CD14-positive monocyte (primary cell): Measurements from ENCODE around the gene COL6A1. TPM values are rescaled to one million over a fixed set of nuclear protein-coding genes. Genes with fewer than 3 reads are reported as not detected.
A peak's percentile ranks its signal among the peaks of the same experiment; 100 is the strongest.

Experiments used
- DNase-seq, 3 donors: peaks; one replicate each; pipeline ENCODE4 v3.0.0-alpha.2; 2011 to 2022
- H2AFZ ChIP-seq: 2 replicates; pipeline ENCODE4 v1.6.0; 2012; ENCODE audit warnings: mild to moderate bottlenecking, low read depth, low read length, inconsistent platforms; ENCODE audit not compliant: insufficient read depth, poor library complexity, severe bottlenecking
- H3K27ac ChIP-seq, 2 donors: 1 replicate in 1 of 2; 2 replicates in 1 of 2; pipeline ENCODE4 v1.5.1; 2012 to 2013; ENCODE audit warnings: low read length in 2 of 2, control low read depth in 1 of 2, inconsistent platforms in 1 of 2, low read depth in 1 of 2, mild to moderate bottlenecking in 1 of 2
- H3K27me3 ChIP-seq, 2 donors: one replicate each; pipeline versions ENCODE4 v1.6.0 to v1.6.1; 2011 to 2013; ENCODE audit warnings: low read length in 2 of 2; ENCODE audit not compliant: control insufficient read depth in 2 of 2, insufficient read depth in 2 of 2
- H3K36me3 ChIP-seq, 2 donors: replicated peaks in 1 of 2; 1 replicate in 1 of 2; 2 replicates in 1 of 2; pipeline versions ENCODE4 v1.5.1 to v1.6.1; 2012 to 2013; ENCODE audit warnings: low read length in 2 of 2, control low read depth in 1 of 2, inconsistent platforms in 1 of 2, mild to moderate bottlenecking in 1 of 2; ENCODE audit not compliant: insufficient read depth in 2 of 2, control insufficient read depth in 1 of 2
- H3K4me1 ChIP-seq, 2 donors: 1 replicate in 1 of 2; 2 replicates in 1 of 2; pipeline versions ENCODE4 v1.5.1 to v1.6.1; 2012 to 2013; ENCODE audit warnings: low read length in 2 of 2, control low read depth in 1 of 2, inconsistent platforms in 1 of 2, mild to moderate bottlenecking in 1 of 2, moderate library complexity in 1 of 2; ENCODE audit not compliant: insufficient read depth in 2 of 2, control insufficient read depth in 1 of 2
- H3K4me2 ChIP-seq: replicated peaks from 2 replicates; pipeline ENCODE3; 2012; ENCODE audit warnings: low read length, moderate library complexity, mild to moderate bottlenecking; ENCODE audit not compliant: poor library complexity, severe bottlenecking; ENCODE audit errors: extremely low read depth
- H3K4me3 ChIP-seq, 3 experiments: fragments of 200-600 bp in 1 of 3; sonication (generic) in 1 of 3; replicated peaks in 1 of 3; 1 replicate in 2 of 3; 2 replicates in 1 of 3; pipeline ENCODE4 v1.5.1; 2011 to 2013; ENCODE audit warnings: low read length in 3 of 3, mild to moderate bottlenecking in 3 of 3, control low read depth in 2 of 3, low read depth in 2 of 3, inconsistent platforms in 1 of 3, moderate library complexity in 1 of 3
- H3K79me2 ChIP-seq: 2 replicates; pipeline ENCODE4 v1.6.0; 2012; ENCODE audit warnings: mild to moderate bottlenecking, control low read depth, inconsistent platforms, low read length, moderate library complexity; ENCODE audit not compliant: insufficient read depth
- H3K9ac ChIP-seq: 2 replicates; pipeline ENCODE4 v1.6.0; 2017; ENCODE audit warnings: low read length, mild to moderate bottlenecking; ENCODE audit not compliant: insufficient read depth, poor library complexity, severe bottlenecking
- H3K9me3 ChIP-seq, 2 donors: replicated peaks in 1 of 2; 1 replicate in 1 of 2; 2 replicates in 1 of 2; pipeline versions ENCODE4 v1.5.1 to v1.6.1; 2012 to 2013; ENCODE audit warnings: low read length in 2 of 2, control low read depth in 1 of 2; ENCODE audit not compliant: control insufficient read depth in 1 of 2, insufficient read depth in 1 of 2
- H4K20me1 ChIP-seq: 2 replicates; pipeline ENCODE4 v1.6.0; 2012; ENCODE audit warnings: mild to moderate bottlenecking, low read length, control low read depth, moderate library complexity; ENCODE audit not compliant: insufficient read depth
- H3K27ac Mint-ChIP-seq, 7 donors: one replicate each; pipeline ENCODE4 v1.8.0; 2020; ENCODE audit warnings: mild to moderate bottlenecking in 7 of 7, mixed read lengths in 7 of 7, moderate library complexity in 6 of 7, inconsistent platforms in 2 of 7
- H3K27me3 Mint-ChIP-seq, 3 donors: one replicate each; pipeline ENCODE4 v1.8.0; 2021 to 2022; ENCODE audit warnings: low read depth in 3 of 3, mild to moderate bottlenecking in 3 of 3, mixed read lengths in 3 of 3, moderate library complexity in 3 of 3, inconsistent platforms in 1 of 3
- H3K36me3 Mint-ChIP-seq, 2 donors: one replicate each; pipeline ENCODE4 v1.8.0; 2020; ENCODE audit warnings: mixed read lengths in 2 of 2, inconsistent platforms in 1 of 2, mild to moderate bottlenecking in 1 of 2
- H3K4me1 Mint-ChIP-seq: one replicate; pipeline ENCODE4 v1.8.0; 2020; ENCODE audit warnings: mild to moderate bottlenecking, mixed read lengths
- H3K4me3 Mint-ChIP-seq, 2 donors: one replicate each; pipeline ENCODE4 v1.8.0; 2020; ENCODE audit warnings: mild to moderate bottlenecking in 2 of 2, mixed read lengths in 2 of 2, moderate library complexity in 1 of 2
- H3K9me3 Mint-ChIP-seq, 7 donors: one replicate each; pipeline ENCODE4 v1.8.0; 2020 to 2022; ENCODE audit warnings: mixed read lengths in 7 of 7, mild to moderate bottlenecking in 6 of 7, moderate library complexity in 6 of 7, inconsistent platforms in 2 of 7
- CTCF ChIP-seq: fragments of 200-600 bp; IDR thresholded peaks from one replicate; pipeline ENCODE4 v1.8.0; 2022; ENCODE audit warnings: antibody characterized with exemption, mild to moderate bottlenecking
- WGBS: methylation state at CpG from one replicate; pipeline ENCODE4 v1.1.5; 2013; ENCODE audit warnings: missing lambda C conversion rate; ENCODE audit not compliant: insufficient coverage; 5-methylcytosine and 5-hydroxymethylcytosine counted together
- intact Hi-C, 2 donors: fragments of 100-400 bp; cut with micrococcal nuclease; formaldehyde crosslinking; loops; one replicate each; pipeline versions ENCODE4 v1.15.0 to v1.15.1; 2023
- polyA plus RNA-seq, 3 donors: library from polyadenylated mRNA; depleted of rRNA in 1 of 3; unstranded in 2 of 3; stranded (reverse) in 1 of 3; fragments of 300-500 nt in 2 of 3; fragments of >200 nt in 1 of 3; fragmentation: Illumina TruSeq in 2 of 3; gene quantifications; 1 replicate in 2 of 3; 2 replicates in 1 of 3; pipeline ENCODE4 v1.2.3, GENCODE V29; 2012 to 2021

The COL6A1 gene
- polyA plus RNA-seq, 3 donors: 0.08 to 0.11 (median 0.10) TPM

GRCh38 chr21:45980271-45980670 is 1.3 kb upstream of the COL6A1 start:
- no peak overlapping the region for H3K27ac ChIP-seq
- peaks cover under 1 to 7% of the 10 kb centered on the region in 2 donors for H3K9me3 ChIP-seq
- H3K9ac ChIP-seq: no peak overlapping the region
- intact Hi-C loops: no loop called here
- no CpG with 5 or more reads among the region's 2 CpGs for WGBS
- H3K4me3 Mint-ChIP-seq: no peak overlapping the region
- no peaks in the 10 kb centered on the region for H3K36me3 Mint-ChIP-seq
- DNase-seq: no peak
- H3K4me3 ChIP-seq: no peak overlapping the region
- no peaks in the 10 kb centered on the region for H3K36me3 ChIP-seq
- H3K4me1 Mint-ChIP-seq: peaks cover 4% of the 10 kb centered on the region
- H3K27ac Mint-ChIP-seq: no peak overlapping the region
- H3K9me3 Mint-ChIP-seq: peaks cover 0 to 4% (median 2%) of the 10 kb centered on the region in 7 donors
- H2AFZ ChIP-seq: peak overlapping the region; percentile 61
- H3K4me2 ChIP-seq: no peak overlapping the region
- peaks cover 13 to 14% of the 10 kb centered on the region in 2 donors for H3K4me1 ChIP-seq
- H3K79me2 ChIP-seq: no peaks in the 10 kb centered on the region
- no peaks in the 10 kb centered on the region for H4K20me1 ChIP-seq
- H3K27me3 ChIP-seq: peaks cover 16 to 71% of the 10 kb centered on the region in 2 donors
- peaks cover 35 to 60% (median 44%) of the 10 kb centered on the region in 3 donors for H3K27me3 Mint-ChIP-seq
- no peak for TF ChIP-seq CTCF

- peaks cover 4% of the 10 kb centered on the region for H3K4me1 Mint-ChIP-seq
- H3K27ac Mint-ChIP-seq: no peak overlapping the region
- H3K9me3 Mint-ChIP-seq: peaks cover 0 to 4% (median under 1%) of the 10 kb centered on the region in 7 donors
- no peak overlapping the region for H3K9ac ChIP-seq
- H3K27me3 ChIP-seq: peaks cover 15 to 68% of the 10 kb centered on the region in 2 donors
- peak overlapping the region; percentile 72 for H3K4me2 ChIP-seq
- no peaks in the 10 kb centered on the region for H4K20me1 ChIP-seq
- peak overlapping the region in 1 of 3 experiments; percentile 56 for H3K4me3 ChIP-seq
- H3K9me3 ChIP-seq: peaks cover 0 to 7% of the 10 kb centered on the region in 2 donors
- no peak overlapping the region for H3K4me3 Mint-ChIP-seq
- no peak for DNase-seq
- H3K79me2 ChIP-seq: no peaks in the 10 kb centered on the region
- H3K27me3 Mint-ChIP-seq: peaks cover 30 to 56% (median 41%) of the 10 kb centered on the region in 3 donors
- no peak overlapping the region for H3K27ac ChIP-seq
- H3K4me1 ChIP-seq: peaks cover 13% of the 10 kb centered on the region in 2 donors
- intact Hi-C loops: no loop called here
- H3K36me3 Mint-ChIP-seq: no peaks in the 10 kb centered on the region
- no peak for TF ChIP-seq CTCF
- peak overlapping the region; percentile 61 for H2AFZ ChIP-seq
- no peaks in the 10 kb centered on the region for H3K36me3 ChIP-seq
Measured at GRCh38 chr21:45980697-45981096, 873 bp upstream of the COL6A1 start.
